HCT116 (cell line): ENCODE results near the gene GMDS. TPM values are rescaled to one million over a fixed set of nuclear protein-coding genes. Genes with fewer than 3 reads are reported as not detected.

Source experiments
- ATAC-seq: fragments of 200-7000 bp; cut with Tn5 transposase; 2 replicates; pipeline ENCODE4 v1.9.1; 2020; ENCODE audit warnings: mild to moderate bottlenecking, moderate library complexity
- BruUV-seq: library from RNA; stranded (reverse); fragments of 400-500 nt; replicated peaks from 2 replicates; lab custom pipeline; 2021; lab: Mats Ljungman, UMichigan
- CTCF ChIA-PET: fragments of 300-600 bp; sonication (Branson Sonifier 250); formaldehyde crosslinking; loops from one replicate; lab custom pipeline; 2021; ENCODE audit warnings: antibody characterized with exemption; lab: Charles Lee
- POLR2A ChIA-PET: fragments of 300-600, 350-600 bp; sonication (Branson Sonifier 250); formaldehyde crosslinking; loops from one replicate; lab custom pipeline; 2021; ENCODE audit warnings: antibody characterized with exemption; lab: Charles Lee
- RAD21 ChIA-PET, 2 experiments: fragments of 300-600 bp; sonication (Branson Sonifier 250); formaldehyde crosslinking; loops; one replicate each; lab custom pipeline; 2023; ENCODE audit warnings: low total read pairs in 2 of 2; ENCODE audit not compliant: uncharacterized antibody in 2 of 2, unreplicated experiment in 2 of 2, low non-redundant PET in 1 of 2; lab: Charles Lee
- DNase-seq: peaks from one replicate; pipeline ENCODE4 v3.0.0-alpha.2; 2010; ENCODE audit warnings: low read depth, low spot score
- H2AFZ ChIP-seq: fragments of 200-600 bp; shearing (Covaris generic), sonication (generic); 2 replicates; pipeline ENCODE4 v1.6.1; 2017; ENCODE audit warnings: low read depth, mixed run types, mixed read lengths, antibody characterized with exemption, low read length; ENCODE audit not compliant: poor library complexity, severe bottlenecking
- H3K27ac ChIP-seq: 2 replicates; pipeline ENCODE4 v1.5.1; 2012; ENCODE audit warnings: low read depth, low read length
- H3K27me3 ChIP-seq: fragments of 200-600 bp; sonication (generic); 2 replicates; pipeline ENCODE4 v1.6.1; 2016; ENCODE audit warnings: mixed run types, low read length, mixed read lengths; ENCODE audit not compliant: insufficient read depth
- H3K36me3 ChIP-seq, 2 experiments: fragments of 200-500 bp in 1 of 2; fragments of 200-600 bp in 1 of 2; sonication (Bioruptor generic) in 1 of 2; sonication (generic) in 1 of 2; 2 replicates each; pipeline versions ENCODE4 v1.5.1 to v1.6.1; 2014 to 2016; ENCODE audit warnings: low read length in 2 of 2, inconsistent platforms in 1 of 2, mixed read lengths in 1 of 2, mixed run types in 1 of 2; ENCODE audit not compliant: insufficient read depth in 2 of 2, control insufficient read depth in 1 of 2
- H3K4me1 ChIP-seq, 2 experiments: fragments of 200-600 bp in 1 of 2; sonication (generic) in 1 of 2; 2 replicates each; pipeline versions ENCODE4 v1.5.1 to v1.6.1; 2012 to 2017; ENCODE audit warnings: low read length in 2 of 2, inconsistent platforms in 1 of 2, mild to moderate bottlenecking in 1 of 2, mixed read lengths in 1 of 2, mixed run types in 1 of 2, moderate library complexity in 1 of 2; ENCODE audit not compliant: insufficient read depth in 2 of 2, control insufficient read depth in 1 of 2
- H3K4me2 ChIP-seq: fragments of 200-600 bp; sonication (generic); 2 replicates; pipeline ENCODE4 v1.6.1; 2017; ENCODE audit warnings: mixed run types, low read length, mixed read lengths
- H3K4me3 ChIP-seq, 2 experiments: fragments of 200-600 bp in 1 of 2; sonication (generic) in 1 of 2; replicated peaks in 1 of 2; 2 replicates each; pipeline ENCODE4 v1.5.1; 2011 to 2016; ENCODE audit warnings: low read length in 2 of 2, control low read depth in 1 of 2, low read depth in 1 of 2, mild to moderate bottlenecking in 1 of 2, mixed read lengths in 1 of 2, mixed run types in 1 of 2
- H3K79me2 ChIP-seq: fragments of 200-600 bp; sonication (generic); 2 replicates; pipeline ENCODE4 v1.6.1; 2017; ENCODE audit warnings: mild to moderate bottlenecking, mixed run types, low read length, moderate library complexity, mixed read lengths; ENCODE audit not compliant: insufficient read depth
- H3K9ac ChIP-seq: fragments of 200-600 bp; sonication (generic); 2 replicates; pipeline ENCODE4 v1.6.1; 2016; ENCODE audit warnings: low read length, mixed read lengths
- H3K9me2 ChIP-seq: fragments of 200-600 bp; sonication (generic), shearing (Covaris generic); 2 replicates; pipeline ENCODE4 v1.6.1; 2017; ENCODE audit warnings: mixed run types, mild to moderate bottlenecking, moderate library complexity; ENCODE audit not compliant: insufficient read depth
- H3K9me3 ChIP-seq, 2 experiments: fragments of 200-500 bp in 1 of 2; fragments of 200-600 bp in 1 of 2; sonication (Bioruptor generic) in 1 of 2; sonication (generic) in 1 of 2; 2 replicates each; pipeline ENCODE4 v1.6.1; 2014 to 2017; ENCODE audit warnings: low read length in 2 of 2, mixed read lengths in 2 of 2, inconsistent platforms in 1 of 2, low read depth in 1 of 2, mild to moderate bottlenecking in 1 of 2, mixed run types in 1 of 2, moderate library complexity in 1 of 2; ENCODE audit not compliant: control insufficient read depth in 1 of 2, insufficient read depth in 1 of 2
- H4K20me1 ChIP-seq: fragments of 200-600 bp; sonication (generic), shearing (Covaris generic); 2 replicates; pipeline ENCODE4 v1.6.1; 2017; ENCODE audit warnings: mixed run types, mild to moderate bottlenecking, moderate library complexity; ENCODE audit not compliant: insufficient read depth
- CBX3 ChIP-seq: IDR thresholded peaks from 2 replicates; pipeline ENCODE4 v1.6.1; 2012; ENCODE audit warnings: low read depth
- CEBPB ChIP-seq: IDR thresholded peaks from 2 replicates; pipeline ENCODE4 v1.6.1; 2012; ENCODE audit warnings: low read depth
- EGR1 ChIP-seq: IDR thresholded peaks from 2 replicates; pipeline ENCODE4 v1.6.1; 2012; ENCODE audit warnings: low read depth
- EZH2 ChIP-seq: fragments of 200-600 bp; sonication (generic); IDR thresholded peaks from 2 replicates; pipeline ENCODE4 v1.6.1; 2017; ENCODE audit warnings: antibody characterized with exemption, mixed run types
- FOSL1 ChIP-seq: IDR thresholded peaks from 2 replicates; pipeline ENCODE4 v1.6.1; 2012; ENCODE audit warnings: low read depth
- JUND ChIP-seq: IDR thresholded peaks from 2 replicates; pipeline ENCODE4 v1.6.1; 2012
- POLR2A ChIP-seq: IDR thresholded peaks from 2 replicates; pipeline ENCODE4 v1.7.0; 2011; ENCODE audit warnings: borderline replicate concordance; ENCODE audit not compliant: insufficient read depth, insufficient read length; ENCODE audit errors: extremely low read depth
- POLR2AphosphoS5 ChIP-seq: IDR thresholded peaks from 2 replicates; pipeline ENCODE4 v1.6.1; 2011; ENCODE audit warnings: mild to moderate bottlenecking, low read depth, low read length, moderate library complexity
- RAD21 ChIP-seq: IDR thresholded peaks from 2 replicates; pipeline ENCODE4 v1.6.1; 2012; ENCODE audit warnings: low read depth, mild to moderate bottlenecking
- SRF ChIP-seq: IDR thresholded peaks from 2 replicates; pipeline ENCODE4 v1.6.1; 2012; ENCODE audit warnings: low read depth
- TCF7L2 ChIP-seq: IDR thresholded peaks from 2 replicates; pipeline ENCODE4 v1.7.0; 2011; ENCODE audit warnings: borderline replicate concordance, inconsistent platforms; ENCODE audit not compliant: insufficient read depth, insufficient read length; ENCODE audit errors: extremely low read depth
- ZFX ChIP-seq: fragments of 450-650 bp; IDR thresholded peaks from 2 replicates; pipeline ENCODE4 v1.6.1; 2017
- ZNF274 ChIP-seq: fragments of 200-500 bp; sonication (Bioruptor generic); IDR thresholded peaks from 2 replicates; pipeline ENCODE4 v1.6.1; 2014; ENCODE audit warnings: mild to moderate bottlenecking, low read depth, low read length, inconsistent platforms
- intact Hi-C: fragments of 100-400 bp; cut with micrococcal nuclease; formaldehyde crosslinking; loops from 2 replicates; pipeline ENCODE4 v1.10.0; 2022
- total RNA-seq: library from RNA; stranded (reverse); gene quantifications from one replicate; pipeline ENCODE4 v1.2.1, GENCODE V29; 2021; ENCODE audit not compliant: unreplicated experiment
- TF ChIP-seq, protein P1 (sequence below): IDR thresholded peaks from 2 replicates; pipeline ENCODE4 v1.6.1; 2012; ENCODE audit warnings: low read depth
- TF ChIP-seq, protein P2 (sequence below): IDR thresholded peaks from 2 replicates; pipeline ENCODE4 v1.6.1; 2011; ENCODE audit warnings: mild to moderate bottlenecking, low read length, moderate library complexity; ENCODE audit not compliant: insufficient replicate concordance; ENCODE audit errors: extremely low read depth
- TF ChIP-seq, protein P3 (sequence below): IDR thresholded peaks from 2 replicates; pipeline ENCODE4 v1.6.1; 2012

Gene GMDS
- total RNA-seq, 1 experiment from 2014 or later, result 34.4 TPM

DNA sequence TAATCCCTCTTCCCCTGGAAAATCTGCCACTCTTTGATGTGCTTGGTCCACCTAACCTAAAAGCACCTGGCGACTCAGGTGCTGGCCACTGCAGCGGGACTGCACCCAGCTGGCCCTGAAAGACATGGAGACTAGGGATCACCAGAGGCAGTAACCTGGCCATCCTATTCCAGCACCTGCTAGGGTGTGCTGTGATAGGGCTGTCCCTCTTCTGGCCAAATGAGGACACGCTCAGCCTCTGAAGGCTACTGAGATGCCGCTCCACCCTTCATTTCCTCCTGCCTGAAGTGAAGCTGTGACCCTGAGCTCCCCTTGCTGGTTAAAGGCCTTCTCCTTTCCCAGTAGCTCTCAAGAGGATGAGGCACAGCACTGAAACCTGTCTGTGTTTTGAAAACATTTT is 611.3 kb downstream of the GMDS start:
- BruUV-seq, result no TSS peak
- Histone ChIP-seq H3K9ac (no peak overlapping the region), H3K9me2 (no peaks in the 10 kb centered on the region), H3K4me2 (no peak overlapping the region), H3K36me3 (no peaks in the 10 kb centered on the region), H3K27me3 (no peaks in the 10 kb centered on the region), H2AFZ (no peak overlapping the region), H3K27ac (no peak overlapping the region), H3K4me1 (peaks cover 41 to 50% of the 10 kb centered on the region in 2 experiments), H4K20me1 (no peaks in the 10 kb centered on the region), H3K79me2 (no peaks in the 10 kb centered on the region), H3K9me3 (no peaks in the 10 kb centered on the region), H3K4me3 (no peak overlapping the region)
- TF ChIP-seq POLR2AphosphoS5, result no peak
- TF ChIP-seq, protein P1, sequence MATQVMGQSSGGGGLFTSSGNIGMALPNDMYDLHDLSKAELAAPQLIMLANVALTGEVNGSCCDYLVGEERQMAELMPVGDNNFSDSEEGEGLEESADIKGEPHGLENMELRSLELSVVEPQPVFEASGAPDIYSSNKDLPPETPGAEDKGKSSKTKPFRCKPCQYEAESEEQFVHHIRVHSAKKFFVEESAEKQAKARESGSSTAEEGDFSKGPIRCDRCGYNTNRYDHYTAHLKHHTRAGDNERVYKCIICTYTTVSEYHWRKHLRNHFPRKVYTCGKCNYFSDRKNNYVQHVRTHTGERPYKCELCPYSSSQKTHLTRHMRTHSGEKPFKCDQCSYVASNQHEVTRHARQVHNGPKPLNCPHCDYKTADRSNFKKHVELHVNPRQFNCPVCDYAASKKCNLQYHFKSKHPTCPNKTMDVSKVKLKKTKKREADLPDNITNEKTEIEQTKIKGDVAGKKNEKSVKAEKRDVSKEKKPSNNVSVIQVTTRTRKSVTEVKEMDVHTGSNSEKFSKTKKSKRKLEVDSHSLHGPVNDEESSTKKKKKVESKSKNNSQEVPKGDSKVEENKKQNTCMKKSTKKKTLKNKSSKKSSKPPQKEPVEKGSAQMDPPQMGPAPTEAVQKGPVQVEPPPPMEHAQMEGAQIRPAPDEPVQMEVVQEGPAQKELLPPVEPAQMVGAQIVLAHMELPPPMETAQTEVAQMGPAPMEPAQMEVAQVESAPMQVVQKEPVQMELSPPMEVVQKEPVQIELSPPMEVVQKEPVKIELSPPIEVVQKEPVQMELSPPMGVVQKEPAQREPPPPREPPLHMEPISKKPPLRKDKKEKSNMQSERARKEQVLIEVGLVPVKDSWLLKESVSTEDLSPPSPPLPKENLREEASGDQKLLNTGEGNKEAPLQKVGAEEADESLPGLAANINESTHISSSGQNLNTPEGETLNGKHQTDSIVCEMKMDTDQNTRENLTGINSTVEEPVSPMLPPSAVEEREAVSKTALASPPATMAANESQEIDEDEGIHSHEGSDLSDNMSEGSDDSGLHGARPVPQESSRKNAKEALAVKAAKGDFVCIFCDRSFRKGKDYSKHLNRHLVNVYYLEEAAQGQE, result no peak
- no peak for TF ChIP-seq POLR2A
- TF ChIP-seq, protein P2, sequence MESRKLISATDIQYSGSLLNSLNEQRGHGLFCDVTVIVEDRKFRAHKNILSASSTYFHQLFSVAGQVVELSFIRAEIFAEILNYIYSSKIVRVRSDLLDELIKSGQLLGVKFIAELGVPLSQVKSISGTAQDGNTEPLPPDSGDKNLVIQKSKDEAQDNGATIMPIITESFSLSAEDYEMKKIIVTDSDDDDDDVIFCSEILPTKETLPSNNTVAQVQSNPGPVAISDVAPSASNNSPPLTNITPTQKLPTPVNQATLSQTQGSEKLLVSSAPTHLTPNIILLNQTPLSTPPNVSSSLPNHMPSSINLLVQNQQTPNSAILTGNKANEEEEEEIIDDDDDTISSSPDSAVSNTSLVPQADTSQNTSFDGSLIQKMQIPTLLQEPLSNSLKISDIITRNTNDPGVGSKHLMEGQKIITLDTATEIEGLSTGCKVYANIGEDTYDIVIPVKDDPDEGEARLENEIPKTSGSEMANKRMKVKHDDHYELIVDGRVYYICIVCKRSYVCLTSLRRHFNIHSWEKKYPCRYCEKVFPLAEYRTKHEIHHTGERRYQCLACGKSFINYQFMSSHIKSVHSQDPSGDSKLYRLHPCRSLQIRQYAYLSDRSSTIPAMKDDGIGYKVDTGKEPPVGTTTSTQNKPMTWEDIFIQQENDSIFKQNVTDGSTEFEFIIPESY, result no peak
- no peak for TF ChIP-seq RAD21
- TF ChIP-seq FOSL1, result no peak
- TF ChIP-seq, protein P3, sequence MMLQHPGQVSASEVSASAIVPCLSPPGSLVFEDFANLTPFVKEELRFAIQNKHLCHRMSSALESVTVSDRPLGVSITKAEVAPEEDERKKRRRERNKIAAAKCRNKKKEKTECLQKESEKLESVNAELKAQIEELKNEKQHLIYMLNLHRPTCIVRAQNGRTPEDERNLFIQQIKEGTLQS, result no peak
- TF ChIP-seq ZNF274, result no peak
- TF ChIP-seq JUND, result no peak
- no peak for TF ChIP-seq ZFX
- TF ChIP-seq EZH2, result no peak
- no peak for TF ChIP-seq SRF
- no peak for TF ChIP-seq TCF7L2
- no peak for TF ChIP-seq CEBPB
- no peak for TF ChIP-seq EGR1
- no peak for TF ChIP-seq CBX3
- ChIA-PET CTCF (no interaction called here), POLR2A (no interaction called here), RAD21 (no interaction called here)
- ATAC-seq, result no peak
- no peak for DNase-seq
- intact Hi-C loops, result no loop called here
